T-helper 2 cell treated with Interferon-gamma antibody and Interleukin-4, amounts not matched to agents 100 ng/mL and 5 ng/mL, for 36 hours (primary cell): ENCODE results near the gene UBA6. TPM values are rescaled to one million over a fixed set of nuclear protein-coding genes. Genes with fewer than 3 reads are reported as not detected.
"Not testable (repeated sequence)": the region's sequence is repeated elsewhere in the genome, so short reads cannot be mapped to it uniquely, and the experiment has no call there.

Source experiments
- intact Hi-C: fragments of 100-400 bp; cut with micrococcal nuclease; formaldehyde crosslinking; loops from one replicate; pipeline ENCODE4 v1.15.1; 2023
- total RNA-seq: library from RNA; stranded (reverse); gene quantifications from 2 replicates; pipeline ENCODE4 v1.2.3, GENCODE V29; 2022

Gene UBA6
- total RNA-seq, 1 donor from 2014 or later = 69.9 TPM

- intact Hi-C loops = no loop called here
Observed at GRCh38 chr4:67714248-67714583, 13.3 kb upstream of the UBA6 start.

DNA sequence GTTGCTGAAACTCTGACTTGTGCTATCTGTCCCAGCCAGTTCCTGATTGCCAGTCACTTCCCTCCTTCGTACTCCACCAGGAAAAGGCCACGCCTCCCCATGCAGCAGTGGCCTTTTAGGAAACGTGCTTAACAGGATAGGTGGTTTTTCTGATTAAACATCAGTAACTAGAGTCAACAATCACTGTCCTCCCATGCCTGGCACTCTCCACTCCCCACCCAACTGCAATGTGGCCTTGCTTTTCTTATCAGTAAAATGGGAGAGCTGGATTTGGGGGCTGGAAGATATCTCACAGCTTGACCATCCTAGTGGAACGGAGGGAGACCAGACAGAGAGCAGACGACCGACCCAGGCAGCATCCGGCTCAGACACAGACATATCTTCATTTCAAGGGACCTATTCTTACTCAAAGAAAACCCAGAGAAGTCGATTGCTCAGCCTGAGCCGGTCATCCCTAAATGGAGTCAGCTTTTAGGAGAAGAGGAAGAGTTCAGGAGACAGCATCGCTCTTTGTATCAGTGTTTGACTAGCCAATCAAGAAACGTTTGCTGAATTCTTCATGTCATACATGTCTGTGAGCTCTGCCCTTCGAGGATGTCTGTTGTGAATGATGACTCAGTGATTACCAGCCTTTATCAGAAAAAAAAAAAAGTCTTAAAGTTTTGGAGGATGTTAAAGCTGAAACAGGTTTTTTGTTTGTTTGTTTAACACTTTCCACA is 12.7 kb upstream of the UBA6 start:
- intact Hi-C loops = no loop called here

DNA sequence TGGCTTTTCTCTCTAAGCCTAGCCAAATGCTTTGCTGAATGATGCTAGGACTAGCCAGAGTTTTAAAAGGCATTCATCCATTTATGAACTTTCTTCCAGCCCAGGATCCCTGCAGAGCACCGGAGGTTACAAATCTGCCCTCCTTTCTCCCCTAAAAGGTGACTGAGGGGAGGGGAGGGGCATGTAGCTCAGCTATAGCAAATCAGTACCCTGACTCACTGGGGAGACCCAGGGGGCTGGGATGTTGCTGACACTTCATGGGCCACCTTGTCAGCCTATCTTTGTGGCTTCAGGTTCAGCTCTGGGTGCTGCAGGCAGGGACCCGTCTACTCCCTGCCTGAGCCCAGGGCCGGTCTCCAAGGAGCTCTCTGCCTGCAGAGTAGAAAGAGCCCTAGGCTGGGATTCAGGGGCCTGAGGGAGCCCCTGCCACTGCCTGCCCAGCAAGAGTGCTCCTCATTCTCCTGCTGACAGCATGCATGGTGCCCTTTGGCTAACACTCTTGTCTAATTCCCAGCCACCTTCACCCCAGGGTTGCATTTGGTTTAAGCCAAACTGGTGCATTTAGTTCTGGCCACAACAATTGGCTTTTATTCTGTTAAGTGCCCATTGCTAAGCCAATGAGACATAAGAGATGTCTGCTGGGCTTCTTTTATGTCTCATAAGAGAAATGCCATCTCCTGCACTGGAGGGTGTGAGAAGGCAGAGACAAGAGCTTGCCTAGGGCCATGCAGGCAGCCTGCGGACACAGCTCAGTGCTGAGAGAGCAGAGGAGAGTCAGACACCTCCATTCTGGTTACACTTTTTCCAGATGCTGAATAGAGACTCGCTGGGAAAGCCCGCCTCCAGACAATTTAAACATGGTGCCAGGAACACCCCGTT is 11.9 kb upstream of the UBA6 start:
- intact Hi-C loops = no loop called here

DNA sequence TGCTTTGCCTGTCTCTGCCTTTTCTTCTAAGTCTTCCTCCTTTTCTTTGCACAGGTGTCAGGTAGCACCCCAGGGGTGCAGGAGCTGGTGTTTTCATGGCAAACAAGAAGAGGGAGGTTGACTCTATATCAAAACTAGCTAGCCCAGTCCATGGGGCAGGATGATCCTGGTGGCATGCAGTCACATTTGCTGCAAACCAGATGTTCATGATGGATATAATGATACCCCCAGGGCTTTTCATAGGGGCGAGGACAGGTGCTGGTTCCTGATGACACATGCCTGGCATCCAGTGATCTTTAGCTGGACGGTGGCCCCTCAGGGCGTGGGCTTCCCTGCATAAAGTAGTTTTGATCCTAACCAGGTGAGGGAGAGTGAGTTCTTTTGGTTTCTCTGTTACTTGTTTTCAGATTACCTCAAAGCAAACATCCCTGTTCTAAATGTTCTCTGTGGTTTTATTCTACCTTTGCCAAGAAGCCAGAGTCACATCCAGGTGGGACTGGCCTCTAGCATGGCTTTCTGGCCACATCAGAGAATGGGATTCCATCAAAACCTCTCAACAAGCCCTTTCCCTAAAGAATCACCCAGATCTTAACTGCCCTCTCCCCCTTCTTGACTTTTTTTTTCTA is 11.2 kb upstream of the UBA6 start:
- intact Hi-C loops = no loop called here

GRCh38 chr4:67706682-67707081 is 5.7 kb upstream of the UBA6 start:
- intact Hi-C loops = not testable (repeated sequence)

DNA sequence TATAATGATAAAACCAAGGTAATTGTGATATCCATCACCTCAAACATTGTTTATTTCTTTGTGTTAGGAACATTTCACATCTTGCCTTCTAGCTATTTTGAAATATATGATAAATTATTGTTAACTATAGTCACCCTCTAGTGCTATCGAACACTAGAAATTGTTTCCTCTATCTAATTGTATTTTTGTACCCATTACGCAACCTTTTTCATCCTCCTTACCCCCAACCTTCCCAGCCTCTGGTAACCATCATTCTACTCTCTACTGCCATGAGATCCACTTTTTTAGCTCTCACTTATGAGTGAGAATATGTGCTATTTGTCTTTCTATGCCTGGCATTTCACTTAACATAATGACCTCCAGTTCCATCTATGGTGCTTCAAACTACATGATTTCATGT is 3.9 kb upstream of the UBA6 start:
- intact Hi-C loops = loop anchor here (5.0 kb wide), 2 partner anchors 42 to 73 kb away; no protein-coding TSS in a partner anchor

DNA sequence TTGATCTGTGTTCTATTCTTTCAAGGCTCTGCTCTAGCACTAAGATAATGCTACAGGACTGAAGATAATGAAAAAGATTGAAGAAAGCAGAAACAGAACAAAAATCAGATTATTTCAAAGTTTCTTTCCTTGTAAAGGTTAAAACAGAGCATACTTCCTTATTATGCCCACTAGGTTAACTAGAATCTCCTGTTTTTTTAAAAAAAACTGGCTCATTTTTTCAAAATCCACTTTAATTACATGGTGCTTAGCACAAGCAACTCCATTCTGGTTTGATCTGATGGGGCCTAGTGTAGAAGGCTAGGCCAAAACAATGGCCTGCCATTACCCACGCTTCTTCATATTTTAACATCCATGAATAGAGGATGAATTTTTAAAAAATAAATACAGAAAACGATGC is 1.2 kb upstream of the UBA6 start:
- intact Hi-C loops = loop anchor here (5.0 kb wide), 2 partner anchors 45 to 70 kb away; no protein-coding TSS in a partner anchor

DNA sequence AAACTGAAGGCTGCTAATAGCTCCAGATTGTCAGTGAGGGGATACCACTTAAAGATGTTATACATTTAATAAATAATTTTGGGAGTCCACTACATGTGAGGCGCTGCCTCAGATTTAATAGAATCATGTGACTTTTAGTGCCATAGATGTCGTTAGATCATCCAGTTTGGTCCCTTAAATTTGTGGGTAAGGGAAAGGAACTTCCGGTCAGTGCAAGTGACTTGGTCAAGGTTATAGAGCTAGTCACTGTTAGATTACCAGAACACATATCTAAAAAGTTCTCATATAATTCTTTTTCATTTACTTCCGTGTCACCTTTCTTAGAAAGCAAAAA is 529 bp upstream of the UBA6 start:
- intact Hi-C loops = loop anchor here (1.0 to 5.0 kb wide), 5 partner anchors 16 to 649 kb away; partner anchors contain the start of genes CENPC and YTHDC1

GRCh38 chr4:67700116-67700737 is 728 bp downstream of the UBA6 start:
- intact Hi-C loops = loop anchor here (1.0 to 5.0 kb wide), 3 partner anchors 47 to 119 kb away; no protein-coding TSS in a partner anchor

- intact Hi-C loops = loop anchor here (1.0 to 5.0 kb wide), 3 partner anchors 48 to 118 kb away; no protein-coding TSS in a partner anchor
Observed at GRCh38 chr4:67699603-67700002, 1.4 kb downstream of the UBA6 start.

DNA sequence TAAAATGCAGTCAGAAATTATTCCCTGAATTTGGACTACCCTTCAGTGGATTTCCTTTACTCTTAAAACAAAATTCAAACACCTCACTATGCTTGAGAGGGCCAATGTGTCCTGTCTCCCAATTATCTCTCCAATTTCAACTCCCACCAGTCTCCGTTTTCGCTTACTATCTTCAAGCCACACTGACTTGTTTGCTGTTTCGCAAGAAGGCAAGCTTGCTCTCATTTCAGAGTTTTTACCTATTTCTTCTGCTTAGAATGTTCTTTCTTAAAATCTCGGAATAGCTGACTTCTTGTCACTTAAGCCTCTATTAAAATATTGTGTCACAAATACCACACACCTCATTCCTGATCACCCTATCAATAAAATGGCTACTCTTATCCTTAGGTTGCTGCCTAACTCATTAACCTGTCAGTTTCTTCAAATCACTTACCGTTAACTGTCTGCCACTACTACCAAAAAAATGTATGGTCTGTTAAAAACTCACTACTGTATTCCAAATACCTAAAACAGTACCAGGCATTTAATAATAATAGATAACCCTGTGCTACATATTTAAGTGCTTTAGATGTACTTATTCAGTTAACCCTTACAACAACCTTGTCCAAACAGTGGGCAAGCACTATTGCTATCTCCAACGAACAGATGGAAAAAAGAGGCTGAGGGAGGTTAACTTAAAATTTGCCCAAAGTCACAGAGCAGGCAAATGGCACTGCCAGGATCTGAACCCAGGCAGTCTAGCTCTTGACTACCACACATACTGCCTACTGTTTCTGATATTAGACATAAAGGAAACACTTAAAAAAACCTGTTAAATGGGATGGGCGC is 2.9 kb downstream of the UBA6 start:
- intact Hi-C loops = no loop called here

- intact Hi-C loops = no loop called here
Observed at GRCh38 chr4:67696061-67696460, 4.9 kb downstream of the UBA6 start.

GRCh38 chr4:67694662-67695061 is 6.3 kb downstream of the UBA6 start:
- intact Hi-C loops = no loop called here

GRCh38 chr4:67691328-67691727 is 9.6 kb downstream of the UBA6 start:
- intact Hi-C loops = no loop called here

DNA sequence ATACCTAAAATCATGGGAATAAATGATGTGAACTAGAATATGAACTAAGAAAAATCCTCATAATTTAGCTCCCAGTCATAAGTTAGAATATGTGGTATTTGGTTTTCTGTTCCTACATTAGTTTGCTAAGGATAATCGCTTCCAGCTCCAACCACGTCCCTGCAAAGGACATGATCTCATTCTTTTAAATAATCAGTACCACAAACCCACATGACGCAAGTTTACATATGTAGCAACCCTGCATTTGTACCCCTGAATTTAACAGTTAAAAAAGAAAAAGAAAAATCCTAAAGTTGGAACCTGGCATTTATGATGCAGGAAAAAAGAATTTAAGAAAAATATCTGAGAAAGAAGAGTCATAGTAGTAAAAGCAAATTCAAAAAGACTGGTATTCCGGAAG is 13.3 kb downstream of the UBA6 start:
- intact Hi-C loops = no loop called here

- intact Hi-C loops = loop anchor here (1.0 kb wide), 1 partner anchor 16 kb away; the partner anchor contains the start of gene UBA6
Observed at GRCh38 chr4:67685532-67685859, 15.5 kb downstream of the UBA6 start.

- intact Hi-C loops = loop anchor here (1.0 kb wide), 1 partner anchor 16 kb away; the partner anchor contains the start of gene UBA6
Observed at GRCh38 chr4:67684839-67685531, 16.0 kb downstream of the UBA6 start.

DNA sequence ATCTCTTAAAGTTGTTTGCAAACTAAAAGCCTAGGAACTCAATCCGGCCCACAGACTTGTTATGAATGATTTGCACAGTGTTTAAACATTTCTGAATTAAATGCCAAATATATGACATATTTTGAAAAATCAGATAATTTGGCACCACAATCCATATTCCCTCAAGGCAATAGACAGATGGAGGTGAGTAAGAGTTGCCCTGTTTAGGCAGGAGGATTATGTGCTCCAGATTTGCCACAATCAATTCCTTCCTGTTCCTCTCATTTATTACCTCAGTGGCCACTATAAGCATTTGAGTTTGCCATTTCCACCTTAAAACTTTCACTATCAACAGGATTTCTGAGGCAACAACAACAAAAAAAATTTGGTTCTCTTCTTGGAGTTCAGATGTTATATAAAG is 18.7 kb downstream of the UBA6 start:
- intact Hi-C loops = no loop called here

GRCh38 chr4:67680581-67681222 is 20.3 kb downstream of the UBA6 start:
- intact Hi-C loops = no loop called here

DNA sequence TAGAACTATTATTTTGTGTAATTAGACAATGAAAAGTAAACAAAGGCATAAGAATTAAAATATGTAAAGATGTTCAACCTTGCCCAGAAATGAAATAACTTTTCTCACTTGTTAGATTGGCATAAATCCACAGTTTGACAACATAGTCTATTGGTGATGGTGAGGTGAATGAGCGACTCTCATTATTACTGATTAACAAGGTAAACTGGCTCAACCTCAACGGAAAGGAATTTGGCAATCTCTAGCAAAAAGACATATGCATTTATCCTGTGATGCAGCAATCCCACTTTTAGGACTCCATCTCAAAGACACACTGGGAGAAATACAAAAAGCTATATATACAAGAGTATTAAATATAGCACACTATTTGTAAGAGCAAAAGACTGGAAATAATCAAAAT is 22.3 kb downstream of the UBA6 start:
- intact Hi-C loops = no loop called here
